ENCODE data around the gene FAM187B. TPM values are rescaled to one million over a fixed set of nuclear protein-coding genes. Genes with fewer than 3 reads are reported as not detected.

Gene FAM187B
- polyA plus RNA-seq (2011; rRNA removed): not detected in 2 replicates
- polyA minus RNA-seq (2011; rRNA and poly(A)+ RNA removed): not detected in 2 replicates

DNA sequence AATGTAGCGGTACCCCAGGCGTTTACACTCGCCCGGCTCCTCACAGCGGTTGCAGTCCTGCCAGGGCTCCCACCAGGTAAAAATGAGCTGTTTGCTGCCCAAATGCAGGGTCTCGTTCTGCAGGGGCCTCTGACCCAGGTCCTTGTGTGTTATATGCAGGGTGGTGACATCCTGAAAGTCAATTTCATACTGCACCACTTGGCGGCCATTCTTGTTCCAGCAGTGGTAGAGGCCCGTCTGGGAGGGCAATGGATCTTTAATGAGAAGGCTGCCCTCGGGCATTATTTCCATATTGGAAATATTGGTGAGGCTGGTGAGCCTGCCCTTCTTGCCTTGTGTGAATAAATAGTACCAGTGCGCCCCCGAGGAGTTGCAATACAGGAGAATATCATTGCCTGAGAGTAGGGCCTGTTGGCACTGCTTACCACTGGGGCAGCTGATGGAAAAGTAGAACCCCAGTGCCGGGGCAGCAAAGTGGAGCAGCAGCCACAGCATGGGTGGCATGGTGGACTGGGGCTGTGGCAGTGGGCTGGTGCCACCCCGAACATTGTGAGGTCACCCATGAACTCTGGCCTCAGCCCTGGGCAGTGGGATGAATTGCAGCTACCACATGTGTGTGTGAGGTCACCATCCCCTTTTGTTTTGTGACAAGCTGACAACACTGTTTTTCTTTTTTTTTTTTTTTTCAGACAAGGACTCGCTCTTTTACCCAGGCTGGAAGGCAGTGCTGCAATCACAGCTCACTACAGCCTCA lies at the start of gene FAM187B:
Gene FAM187B (minus strand): TSS at position 563 of the 754 bp plus-strand sequence. CDS start 59 bp downstream, at position 504.
- no peak for DNase-seq (ENCODE audit: low read depth)
- H3K36me3 ChIP-seq (ENCODE audit: control insufficient read depth, insufficient read depth, low read length): no peaks in the 10 kb centered on the region
- no peak within 1 kb of the TSS for H3K4me3 ChIP-seq (ENCODE audit: low read depth, low read length)
- CTCF ChIA-PET: interaction anchor here (0.6 kb wide), 1 partner anchor 24 kb away, joined by 3 read pairs; no protein-coding TSS in a partner anchor
- peaks cover 5% of the 10 kb centered on the region; the same call in 1 of the 2 replicates for H3K27me3 ChIP-seq (ENCODE audit: control insufficient read depth, insufficient read depth, low read length)
- TF ChIP-seq, protein P1, sequence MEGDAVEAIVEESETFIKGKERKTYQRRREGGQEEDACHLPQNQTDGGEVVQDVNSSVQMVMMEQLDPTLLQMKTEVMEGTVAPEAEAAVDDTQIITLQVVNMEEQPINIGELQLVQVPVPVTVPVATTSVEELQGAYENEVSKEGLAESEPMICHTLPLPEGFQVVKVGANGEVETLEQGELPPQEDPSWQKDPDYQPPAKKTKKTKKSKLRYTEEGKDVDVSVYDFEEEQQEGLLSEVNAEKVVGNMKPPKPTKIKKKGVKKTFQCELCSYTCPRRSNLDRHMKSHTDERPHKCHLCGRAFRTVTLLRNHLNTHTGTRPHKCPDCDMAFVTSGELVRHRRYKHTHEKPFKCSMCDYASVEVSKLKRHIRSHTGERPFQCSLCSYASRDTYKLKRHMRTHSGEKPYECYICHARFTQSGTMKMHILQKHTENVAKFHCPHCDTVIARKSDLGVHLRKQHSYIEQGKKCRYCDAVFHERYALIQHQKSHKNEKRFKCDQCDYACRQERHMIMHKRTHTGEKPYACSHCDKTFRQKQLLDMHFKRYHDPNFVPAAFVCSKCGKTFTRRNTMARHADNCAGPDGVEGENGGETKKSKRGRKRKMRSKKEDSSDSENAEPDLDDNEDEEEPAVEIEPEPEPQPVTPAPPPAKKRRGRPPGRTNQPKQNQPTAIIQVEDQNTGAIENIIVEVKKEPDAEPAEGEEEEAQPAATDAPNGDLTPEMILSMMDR (IDR thresholded peaks at IDR 0.05; ENCODE audit: insufficient read depth, low read depth, low read length): no peak
- POLR2A ChIA-PET: no interaction called here

DNA sequence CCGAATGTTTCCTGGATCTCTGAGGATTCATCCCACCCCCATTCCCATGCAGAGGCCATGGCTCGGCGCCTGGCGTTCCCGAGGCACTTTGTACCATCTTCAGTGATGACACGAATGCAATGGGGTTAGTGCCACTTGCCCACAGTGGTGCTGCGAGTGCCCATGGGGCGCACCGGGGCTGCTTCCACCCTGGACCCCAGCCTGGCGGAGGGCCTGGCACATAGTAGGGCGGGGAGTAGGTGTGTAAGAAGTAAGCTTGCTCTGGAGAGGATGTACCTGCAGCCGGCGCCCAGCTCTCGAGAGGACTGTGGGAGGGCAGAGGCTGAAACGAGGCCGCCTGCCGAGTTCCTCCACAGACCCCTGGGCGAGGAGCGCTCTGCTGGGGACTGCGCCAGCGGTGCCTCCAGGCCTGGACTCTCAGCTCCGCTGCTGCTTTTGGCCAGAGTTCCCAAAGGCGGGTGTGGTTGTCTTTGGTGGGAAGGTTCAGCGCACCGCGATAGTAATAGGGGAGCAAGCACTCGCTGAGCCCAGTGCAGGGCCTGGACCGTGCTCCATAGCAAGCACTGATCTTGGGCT lies 48.3 kb upstream of the FAM187B start:
- H3K36me3 ChIP-seq (ENCODE audit: control insufficient read depth, insufficient read depth, low read length): peaks cover 32% of the 10 kb centered on the region
- H3K4me3 ChIP-seq (ENCODE audit: low read depth, low read length): no peak overlapping the region
- no peak for DNase-seq (ENCODE audit: low read depth)
- CTCF ChIA-PET: no interaction called here
- POLR2A ChIA-PET: no interaction called here
- TF ChIP-seq, protein P1 (IDR thresholded peaks at IDR 0.05; ENCODE audit: insufficient read depth, low read depth, low read length): no peak
- peaks cover under 1% of the 10 kb centered on the region for H3K27me3 ChIP-seq (ENCODE audit: control insufficient read depth, insufficient read depth, low read length)

DNA sequence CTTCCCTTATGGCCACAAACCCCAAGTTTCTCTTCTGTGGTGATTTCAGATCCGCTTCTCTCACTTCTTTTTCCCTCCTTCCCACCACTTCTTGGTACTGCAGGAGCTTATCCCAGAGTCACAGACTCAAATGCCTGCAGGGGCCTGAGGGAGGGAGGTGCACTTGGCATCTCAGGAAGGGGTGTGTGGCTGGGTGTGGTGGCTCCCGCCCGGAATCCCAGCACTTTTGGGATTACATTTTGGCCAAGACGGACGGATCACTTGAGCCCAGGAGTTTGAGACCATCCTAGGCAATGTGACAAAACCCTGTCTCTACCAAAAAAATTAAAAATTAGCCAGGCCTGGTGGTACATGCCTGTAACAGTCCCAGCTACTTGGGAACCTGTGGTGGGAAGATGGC lies 45.8 kb upstream of the FAM187B start:
- POLR2A ChIA-PET: no interaction called here
- DNase-seq (ENCODE audit: low read depth): no peak
- Histone ChIP-seq H3K27me3 (ENCODE audit: control insufficient read depth, insufficient read depth, low read length) (no peaks in the 10 kb centered on the region), H3K4me3 (ENCODE audit: low read depth, low read length) (no peak overlapping the region), H3K36me3 (ENCODE audit: control insufficient read depth, insufficient read depth, low read length) (peaks cover 45% of the 10 kb centered on the region)
- CTCF ChIA-PET: interaction anchor here (0.6 to 1.6 kb wide), 2 partner anchors 176 to 208 kb away, joined by 3 to 5 read pairs; no protein-coding TSS in a partner anchor
- TF ChIP-seq, protein P1 (IDR thresholded peaks at IDR 0.05; ENCODE audit: insufficient read depth, low read depth, low read length): no peak

DNA sequence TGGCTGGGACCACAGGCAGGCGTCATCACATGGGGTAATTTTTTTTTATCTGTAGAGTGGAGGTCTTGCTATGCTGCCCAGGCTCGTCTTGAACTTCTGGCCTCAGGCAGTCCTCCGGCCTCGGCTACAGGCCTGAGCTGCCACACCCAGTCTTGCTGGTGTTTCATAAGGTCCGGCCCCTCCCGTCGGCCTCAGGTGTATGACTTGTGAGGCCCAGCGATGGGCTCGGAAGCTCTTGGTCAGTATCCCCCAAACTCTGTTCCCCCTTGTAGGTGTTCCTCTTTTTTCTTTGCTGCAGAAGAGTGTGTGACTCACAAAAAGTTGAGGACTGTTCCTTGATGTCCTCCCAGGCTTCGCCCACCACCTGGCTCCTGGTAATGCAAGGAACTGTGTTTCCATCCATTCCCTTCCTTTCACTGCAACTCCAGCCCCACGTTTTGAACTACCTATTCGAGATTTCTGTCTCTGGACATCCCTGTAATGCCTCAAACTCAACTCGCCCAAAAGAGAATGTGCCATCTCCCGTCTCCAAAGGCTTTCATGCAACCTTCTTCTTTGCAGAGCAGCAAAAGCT lies 45.2 kb upstream of the FAM187B start:
- no peaks in the 10 kb centered on the region for H3K27me3 ChIP-seq (ENCODE audit: control insufficient read depth, insufficient read depth, low read length)
- TF ChIP-seq, protein P1 (IDR thresholded peaks at IDR 0.05; ENCODE audit: insufficient read depth, low read depth, low read length): no peak
- DNase-seq (ENCODE audit: low read depth): no peak
- ChIA-PET CTCF (interaction anchor here (1.0 to 1.6 kb wide), 2 partner anchors 207 to 227 kb away, joined by 3 to 5 read pairs; no protein-coding TSS in a partner anchor), POLR2A (no interaction called here)
- peaks cover 45% of the 10 kb centered on the region for H3K36me3 ChIP-seq (ENCODE audit: control insufficient read depth, insufficient read depth, low read length)
- H3K4me3 ChIP-seq (ENCODE audit: low read depth, low read length): no peak overlapping the region
